Type B pancreatic cell (in vitro differentiated cells): ENCODE data around the gene BAZ1A. TPM values are rescaled to one million over a fixed set of nuclear protein-coding genes. Genes with fewer than 3 reads are reported as not detected.
A peak's percentile ranks its signal among the peaks of the same experiment; 100 is the strongest.

ENCODE experiments used
- DNase-seq: peaks from one replicate; pipeline ENCODE4 v3.0.0; 2021; ENCODE audit warnings: mixed read lengths; ENCODE audit not compliant: unreplicated experiment; ENCODE audit errors: extremely low spot score
- H3K27ac Mint-ChIP-seq: 2 replicates; pipeline ENCODE4 v1.8.0; 2021; ENCODE audit warnings: mild to moderate bottlenecking, mixed read lengths
- H3K27me3 Mint-ChIP-seq: 2 replicates; pipeline ENCODE4 v1.8.0; 2021; ENCODE audit warnings: mixed read lengths
- H3K36me3 Mint-ChIP-seq: 2 replicates; pipeline ENCODE4 v1.8.0; 2021; ENCODE audit warnings: mixed read lengths
- H3K4me1 Mint-ChIP-seq: one replicate; pipeline ENCODE4 v1.8.0; 2021; ENCODE audit warnings: mixed read lengths; ENCODE audit not compliant: unreplicated experiment
- H3K4me3 Mint-ChIP-seq: 2 replicates; pipeline ENCODE4 v1.8.0; 2021; ENCODE audit warnings: mild to moderate bottlenecking, mixed read lengths
- H3K9me3 Mint-ChIP-seq: 2 replicates; pipeline ENCODE4 v1.8.0; 2021; ENCODE audit warnings: mixed read lengths
- total RNA-seq: library from RNA; stranded (reverse); gene quantifications from 2 replicates; pipeline ENCODE4 v1.2.1, GENCODE V29; 2021; ENCODE audit warnings: low replicate concordance
- TF ChIP-seq, protein P1 (sequence below): fragments of 200-600 bp; sonication (generic); conservative IDR thresholded peaks from 2 replicates; pipeline ENCODE4 v1.5.0; 2021; ENCODE audit warnings: antibody characterized with exemption, mild to moderate bottlenecking

BAZ1A gene
- total RNA-seq, 1 donor from 2014 or later, result 28.2 TPM

DNA sequence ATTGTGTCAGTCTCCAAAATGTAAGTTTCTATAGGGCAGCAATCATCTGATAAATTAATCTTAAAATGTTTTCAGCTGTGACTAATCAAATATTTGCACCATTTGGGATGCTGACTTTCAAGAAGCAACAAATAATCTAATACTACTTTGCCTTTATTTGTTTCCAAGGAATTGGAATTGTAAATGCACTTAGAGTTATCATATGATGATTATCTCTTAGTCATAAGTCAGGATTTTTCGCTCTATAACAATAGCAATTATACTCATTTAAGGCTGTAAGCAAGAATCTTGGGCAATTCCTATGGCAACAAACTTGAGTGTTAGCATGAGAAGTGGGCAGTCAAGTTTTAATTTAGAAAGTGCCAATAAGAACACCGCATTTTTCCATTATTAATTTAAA is 13.0 kb upstream of the BAZ1A start:
- no peak for DNase-seq
- Mint-ChIP-seq H3K27ac (no peak overlapping the region), H3K36me3 (no peaks in the 10 kb centered on the region), H3K27me3 (no peaks in the 10 kb centered on the region), H3K9me3 (no peaks in the 10 kb centered on the region), H3K4me3 (no peak overlapping the region), H3K4me1 (no peaks in the 10 kb centered on the region)
- TF ChIP-seq, protein P1, sequence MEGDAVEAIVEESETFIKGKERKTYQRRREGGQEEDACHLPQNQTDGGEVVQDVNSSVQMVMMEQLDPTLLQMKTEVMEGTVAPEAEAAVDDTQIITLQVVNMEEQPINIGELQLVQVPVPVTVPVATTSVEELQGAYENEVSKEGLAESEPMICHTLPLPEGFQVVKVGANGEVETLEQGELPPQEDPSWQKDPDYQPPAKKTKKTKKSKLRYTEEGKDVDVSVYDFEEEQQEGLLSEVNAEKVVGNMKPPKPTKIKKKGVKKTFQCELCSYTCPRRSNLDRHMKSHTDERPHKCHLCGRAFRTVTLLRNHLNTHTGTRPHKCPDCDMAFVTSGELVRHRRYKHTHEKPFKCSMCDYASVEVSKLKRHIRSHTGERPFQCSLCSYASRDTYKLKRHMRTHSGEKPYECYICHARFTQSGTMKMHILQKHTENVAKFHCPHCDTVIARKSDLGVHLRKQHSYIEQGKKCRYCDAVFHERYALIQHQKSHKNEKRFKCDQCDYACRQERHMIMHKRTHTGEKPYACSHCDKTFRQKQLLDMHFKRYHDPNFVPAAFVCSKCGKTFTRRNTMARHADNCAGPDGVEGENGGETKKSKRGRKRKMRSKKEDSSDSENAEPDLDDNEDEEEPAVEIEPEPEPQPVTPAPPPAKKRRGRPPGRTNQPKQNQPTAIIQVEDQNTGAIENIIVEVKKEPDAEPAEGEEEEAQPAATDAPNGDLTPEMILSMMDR, result no peak

DNA sequence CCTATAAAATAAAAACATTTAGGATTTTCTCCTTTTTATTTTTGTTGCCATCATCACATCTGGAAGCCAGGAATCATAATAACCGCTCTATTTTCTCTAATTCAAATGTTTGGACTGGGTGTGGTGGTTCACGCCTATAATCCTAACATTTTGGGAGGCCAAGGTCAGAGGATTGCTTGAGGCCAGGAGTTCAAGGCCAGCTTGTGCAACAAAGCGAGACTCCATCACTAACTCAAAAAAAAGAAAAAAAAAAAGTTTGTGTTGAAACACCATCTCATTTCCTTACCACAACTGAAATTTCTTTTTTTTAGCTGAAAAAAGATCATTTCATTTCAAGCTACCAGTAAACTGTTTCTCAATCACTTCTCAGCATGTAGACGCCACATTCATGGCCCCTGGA is 8.8 kb upstream of the BAZ1A start:
- no peaks in the 10 kb centered on the region for H3K9me3 Mint-ChIP-seq
- no peaks in the 10 kb centered on the region for H3K27me3 Mint-ChIP-seq
- DNase-seq, result no peak
- H3K27ac Mint-ChIP-seq, result no peak overlapping the region
- TF ChIP-seq, protein P1, result no peak
- no peaks in the 10 kb centered on the region for H3K36me3 Mint-ChIP-seq
- no peak overlapping the region for H3K4me3 Mint-ChIP-seq
- no peaks in the 10 kb centered on the region for H3K4me1 Mint-ChIP-seq

DNA sequence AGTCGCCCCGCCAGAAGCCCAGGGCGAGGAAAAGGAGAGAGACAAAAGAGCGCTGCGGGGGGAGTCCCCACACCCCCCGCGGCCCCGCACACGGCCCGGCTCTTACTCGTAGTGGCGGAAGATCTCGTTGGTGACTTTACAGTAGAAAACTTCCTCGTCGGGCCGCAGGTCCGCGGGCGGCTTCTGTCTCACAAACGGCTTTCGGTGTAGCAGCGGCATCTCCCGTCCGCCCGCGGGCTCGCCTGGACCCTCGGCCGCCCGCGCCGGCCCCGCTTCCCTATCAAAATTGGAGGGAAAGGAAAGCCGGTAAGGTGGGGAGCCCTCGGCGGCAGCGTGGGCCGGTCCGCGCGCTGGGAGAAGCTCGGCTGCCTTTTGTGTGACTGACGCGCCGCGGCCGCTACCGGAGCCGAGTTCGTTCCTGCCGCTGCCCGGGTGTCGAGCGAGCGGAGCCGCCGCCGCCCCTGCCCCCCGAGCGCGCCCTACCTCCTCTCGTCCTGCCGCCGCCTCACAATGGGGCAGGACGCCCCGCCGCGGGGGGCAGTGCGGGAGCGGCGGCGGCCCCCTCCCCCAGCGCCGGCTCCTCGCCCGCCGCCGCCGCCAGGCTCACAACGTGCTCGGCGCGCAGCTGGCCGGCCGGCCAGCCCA is 652 bp downstream of the BAZ1A start:
- TF ChIP-seq, protein P1, result no peak
- peaks cover 4% of the 10 kb centered on the region for H3K36me3 Mint-ChIP-seq
- peak overlapping the region; percentile 99 for H3K4me3 Mint-ChIP-seq
- H3K27ac Mint-ChIP-seq, result peak overlapping the region; percentile 53
- peak; percentile 75 for DNase-seq
- H3K9me3 Mint-ChIP-seq, result no peaks in the 10 kb centered on the region
- H3K4me1 Mint-ChIP-seq, result peaks cover 17% of the 10 kb centered on the region
- no peaks in the 10 kb centered on the region for H3K27me3 Mint-ChIP-seq

DNA sequence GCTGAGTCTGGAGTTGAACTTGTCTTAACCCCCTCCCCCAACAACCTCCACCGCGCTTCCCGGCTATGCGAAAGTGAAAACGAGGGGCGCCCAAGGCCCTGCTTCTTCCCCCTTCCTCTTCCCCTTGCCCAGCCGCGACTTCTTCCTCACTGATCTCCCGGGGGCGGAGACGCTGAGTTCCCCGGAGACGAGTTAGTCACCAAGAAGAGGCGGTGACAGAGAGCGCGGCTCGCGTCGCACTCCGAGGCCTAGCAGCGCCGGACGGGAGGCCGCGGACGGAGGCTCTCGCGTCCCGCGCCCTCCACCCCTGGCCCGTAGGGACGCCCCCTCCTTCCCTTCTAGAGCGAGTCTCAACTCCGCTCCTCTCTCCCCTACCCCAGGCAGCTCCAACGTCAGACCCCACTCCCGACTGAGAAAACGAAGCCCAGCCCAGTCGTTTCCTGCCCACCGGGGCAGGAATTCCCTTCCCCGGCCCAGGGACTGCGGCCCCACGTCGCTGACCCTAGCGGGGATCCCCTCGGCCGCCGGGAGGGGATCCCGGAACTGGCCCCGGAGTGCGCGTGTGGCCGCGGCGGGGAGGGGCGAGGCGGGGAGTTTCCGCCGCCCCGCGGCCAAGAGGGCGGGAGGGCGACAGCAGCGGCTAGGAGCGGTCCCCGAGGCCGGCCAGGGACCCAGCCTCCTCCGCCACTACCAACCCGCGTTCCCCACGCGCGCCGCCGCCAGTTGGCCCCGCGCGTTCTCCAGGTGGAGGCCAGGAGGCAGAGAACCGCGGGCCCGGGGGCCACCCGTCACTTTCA is 1.4 kb downstream of the BAZ1A start:
- H3K4me1 Mint-ChIP-seq, result peaks cover 17% of the 10 kb centered on the region
- peak overlapping the region; percentile 95 for H3K4me3 Mint-ChIP-seq
- TF ChIP-seq, protein P1, result no peak
- peak; percentile 79 for DNase-seq
- peaks cover 4% of the 10 kb centered on the region for H3K36me3 Mint-ChIP-seq
- H3K27me3 Mint-ChIP-seq, result no peaks in the 10 kb centered on the region
- H3K9me3 Mint-ChIP-seq, result no peaks in the 10 kb centered on the region
- H3K27ac Mint-ChIP-seq, result peak overlapping the region; percentile 94

DNA sequence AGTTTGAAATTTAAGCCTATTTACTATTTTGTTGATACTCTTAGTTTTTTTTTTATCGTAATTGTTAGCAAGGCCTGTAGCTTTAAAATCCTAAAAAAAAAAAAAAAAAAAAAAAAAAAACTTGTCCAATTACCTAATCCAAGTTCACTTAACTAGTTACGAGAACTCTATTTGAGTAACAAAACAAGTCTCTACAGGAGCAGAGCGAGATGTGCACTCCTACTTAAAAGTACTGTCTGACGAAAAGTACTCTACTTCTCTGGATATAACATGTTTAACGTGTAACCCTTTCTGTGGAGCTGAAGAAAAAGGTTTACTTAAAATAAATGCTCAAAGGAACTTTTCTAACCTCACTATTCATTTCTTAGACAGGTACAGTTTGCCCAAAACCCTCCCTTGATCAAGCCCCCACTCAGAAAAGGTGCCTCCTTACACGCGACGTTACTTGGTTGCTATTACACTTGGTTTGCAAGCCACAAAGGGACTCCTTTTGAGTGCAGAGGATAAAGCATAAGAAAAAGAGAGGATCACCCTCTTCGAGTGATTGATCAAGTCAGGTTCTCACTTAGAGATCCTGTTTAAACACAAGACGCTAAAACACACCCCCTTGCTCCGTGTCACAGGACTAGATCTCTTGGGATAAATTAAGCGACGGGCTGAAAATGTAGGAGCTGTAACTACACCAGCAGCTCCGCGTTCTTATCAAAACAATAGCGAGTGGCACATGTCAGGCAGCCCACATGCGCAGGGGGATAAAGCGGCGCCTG is 2.2 kb downstream of the BAZ1A start:
- peaks cover 4% of the 10 kb centered on the region for H3K36me3 Mint-ChIP-seq
- H3K27ac Mint-ChIP-seq, result peak overlapping the region; percentile 94
- H3K9me3 Mint-ChIP-seq, result no peaks in the 10 kb centered on the region
- peak overlapping the region; percentile 95 for H3K4me3 Mint-ChIP-seq
- H3K27me3 Mint-ChIP-seq, result no peaks in the 10 kb centered on the region
- TF ChIP-seq, protein P1, result no peak
- no peak for DNase-seq
- H3K4me1 Mint-ChIP-seq, result peaks cover 17% of the 10 kb centered on the region
